Stomach (tissue), 4 donors: ENCODE results near the gene RSPO3.
"Not testable (repeated sequence)": the region's sequence is repeated elsewhere in the genome, so short reads cannot be mapped to it uniquely, and the experiment has no call there.

Source experiments
- POLR2A ChIP-seq, 4 donors: fragments of 450-650 bp; IDR thresholded peaks; one replicate each; pipeline ENCODE4 v1.6.1; 2016; ENCODE audit warnings: antibody characterized with exemption in 4 of 4, control low read depth in 2 of 4, mild to moderate bottlenecking in 1 of 4, moderate library complexity in 1 of 4
- TF ChIP-seq, protein P1 (sequence below), 7 experiments: fragments of 450-650 bp in 4 of 7; fragments of 200-600 bp in 3 of 7; sonication (generic) in 3 of 7; IDR thresholded peaks; one replicate each; pipeline ENCODE4 v1.5.1; 2016 to 2019; ENCODE audit warnings: antibody characterized with exemption in 7 of 7, control low read depth in 2 of 7, mild to moderate bottlenecking in 1 of 7

DNA sequence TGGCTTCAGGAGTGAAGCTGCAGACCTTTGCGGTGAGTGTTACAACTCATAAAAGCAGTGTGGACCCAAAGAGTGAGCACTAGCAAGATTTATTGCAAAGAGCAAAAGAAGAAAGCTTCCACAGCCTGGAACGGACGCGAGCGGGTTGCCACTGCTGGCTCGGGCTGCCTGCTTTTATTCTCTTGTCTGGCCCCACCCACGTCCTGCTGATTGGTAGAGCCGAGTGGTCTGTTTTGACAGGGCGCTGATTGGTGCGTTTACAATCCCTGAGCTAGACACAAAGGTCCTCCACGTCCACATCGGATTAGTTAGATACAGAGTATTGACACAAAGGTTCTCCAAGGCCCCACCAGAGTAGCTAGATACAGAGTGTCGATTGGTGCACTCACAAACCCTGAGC, 95.6 kb downstream of the RSPO3 start:
- TF ChIP-seq, protein P1, sequence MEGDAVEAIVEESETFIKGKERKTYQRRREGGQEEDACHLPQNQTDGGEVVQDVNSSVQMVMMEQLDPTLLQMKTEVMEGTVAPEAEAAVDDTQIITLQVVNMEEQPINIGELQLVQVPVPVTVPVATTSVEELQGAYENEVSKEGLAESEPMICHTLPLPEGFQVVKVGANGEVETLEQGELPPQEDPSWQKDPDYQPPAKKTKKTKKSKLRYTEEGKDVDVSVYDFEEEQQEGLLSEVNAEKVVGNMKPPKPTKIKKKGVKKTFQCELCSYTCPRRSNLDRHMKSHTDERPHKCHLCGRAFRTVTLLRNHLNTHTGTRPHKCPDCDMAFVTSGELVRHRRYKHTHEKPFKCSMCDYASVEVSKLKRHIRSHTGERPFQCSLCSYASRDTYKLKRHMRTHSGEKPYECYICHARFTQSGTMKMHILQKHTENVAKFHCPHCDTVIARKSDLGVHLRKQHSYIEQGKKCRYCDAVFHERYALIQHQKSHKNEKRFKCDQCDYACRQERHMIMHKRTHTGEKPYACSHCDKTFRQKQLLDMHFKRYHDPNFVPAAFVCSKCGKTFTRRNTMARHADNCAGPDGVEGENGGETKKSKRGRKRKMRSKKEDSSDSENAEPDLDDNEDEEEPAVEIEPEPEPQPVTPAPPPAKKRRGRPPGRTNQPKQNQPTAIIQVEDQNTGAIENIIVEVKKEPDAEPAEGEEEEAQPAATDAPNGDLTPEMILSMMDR (IDR thresholded peaks at IDR 0.05), result not testable (repeated sequence)
- TF ChIP-seq POLR2A (IDR thresholded peaks at IDR 0.05), result not testable (repeated sequence)
